SK-N-SH (cell line): ENCODE measurements around the gene THOC7. TPM values are rescaled to one million over a fixed set of nuclear protein-coding genes. Genes with fewer than 3 reads are reported as not detected.

Experiments used
- CTCF ChIA-PET: fragments of 300-600, 350-600 bp; formaldehyde crosslinking; extraction: SDS; loops from one replicate; lab custom pipeline; 2021; lab: Yijun Ruan, JAX
- POLR2A ChIA-PET: fragments of 350-600 bp; sonication (Branson Sonifier 250); formaldehyde crosslinking; extraction: SDS; loops from one replicate; lab custom pipeline; 2020; ENCODE audit warnings: antibody characterized with exemption, inconsistent platforms; lab: Yijun Ruan, JAX
- DNase-seq: peaks from one replicate; pipeline ENCODE4 v3.0.0; 2012
- H2AFZ ChIP-seq: fragments of 200-600 bp; sonication (generic); 2 replicates; pipeline ENCODE4 v1.8.1; 2016; ENCODE audit warnings: antibody characterized with exemption, mild to moderate bottlenecking, low read depth
- H3F3A ChIP-seq: fragments of 200-600 bp; sonication (generic); replicated peaks from 2 replicates; pipeline ENCODE3; 2016; ENCODE audit warnings: antibody characterized with exemption, mild to moderate bottlenecking; ENCODE audit not compliant: insufficient read depth
- H3K27ac ChIP-seq, 2 experiments: fragments of 200-500 bp in 1 of 2; fragments of 200-600 bp in 1 of 2; sonication (Bioruptor generic) in 1 of 2; sonication (generic), shearing (Covaris generic) in 1 of 2; 2 replicates each; pipeline versions ENCODE4 v1.5.1 to v1.6.1; 2014 to 2016; ENCODE audit warnings: low read depth in 2 of 2, inconsistent platforms in 1 of 2, low read length in 1 of 2, mild to moderate bottlenecking in 1 of 2, mixed read lengths in 1 of 2
- H3K27me3 ChIP-seq: fragments of 200-600 bp; sonication (generic), shearing (Covaris generic); 2 replicates; pipeline ENCODE4 v1.6.1; 2016; ENCODE audit warnings: mixed run types; ENCODE audit not compliant: insufficient read depth
- H3K36me3 ChIP-seq, 2 experiments: fragments of 200-500 bp in 1 of 2; fragments of 200-600 bp in 1 of 2; sonication (Bioruptor generic) in 1 of 2; sonication (generic) in 1 of 2; replicated peaks in 1 of 2; 2 replicates each; pipeline versions ENCODE3 to v1.5.1; 2014 to 2016; ENCODE audit warnings: low read length in 1 of 2, mild to moderate bottlenecking in 1 of 2; ENCODE audit not compliant: insufficient read depth in 2 of 2, control insufficient read depth in 1 of 2
- H3K4me1 ChIP-seq, 2 experiments: fragments of 200-500 bp in 1 of 2; fragments of 200-600 bp in 1 of 2; sonication (Bioruptor generic) in 1 of 2; sonication (generic), shearing (Covaris generic) in 1 of 2; 2 replicates each; pipeline versions ENCODE4 v1.5.1 to v1.6.1; 2014 to 2016; ENCODE audit warnings: low read depth in 1 of 2, low read length in 1 of 2, mixed run types in 1 of 2; ENCODE audit not compliant: insufficient read depth in 2 of 2, control insufficient read depth in 1 of 2
- H3K4me2 ChIP-seq: fragments of 200-600 bp; sonication (generic), shearing (Covaris generic); 2 replicates; pipeline ENCODE4 v1.6.1; 2017; ENCODE audit warnings: mixed run types
- H3K4me3 ChIP-seq, 2 experiments: fragments of 200-500 bp in 1 of 2; fragments of 200-600 bp in 1 of 2; sonication (Bioruptor generic) in 1 of 2; sonication (generic), shearing (Covaris generic) in 1 of 2; 2 replicates each; pipeline versions ENCODE4 v1.5.1 to v1.8.1; 2014 to 2016; ENCODE audit warnings: low read depth in 2 of 2, inconsistent platforms in 1 of 2, low read length in 1 of 2, mild to moderate bottlenecking in 1 of 2, mixed read lengths in 1 of 2, moderate library complexity in 1 of 2
- H3K79me2 ChIP-seq: fragments of 200-600 bp; sonication (generic); 2 replicates; pipeline ENCODE4 v1.8.1; 2017; ENCODE audit warnings: mild to moderate bottlenecking; ENCODE audit not compliant: insufficient read depth
- H3K9ac ChIP-seq: fragments of 200-600 bp; sonication (generic); 2 replicates; pipeline ENCODE4 v1.6.1; 2017; ENCODE audit warnings: mixed run types
- H3K9me2 ChIP-seq: fragments of 200-600 bp; sonication (generic); 2 replicates; pipeline ENCODE4 v1.6.1; 2017; ENCODE audit warnings: mixed run types
- H3K9me3 ChIP-seq: fragments of 200-600 bp; sonication (generic); 2 replicates; pipeline ENCODE4 v1.6.1; 2017; ENCODE audit warnings: mixed run types, mild to moderate bottlenecking, moderate library complexity
- H4K20me1 ChIP-seq: fragments of 200-600 bp; sonication (generic); 2 replicates; pipeline ENCODE4 v1.6.1; 2017; ENCODE audit warnings: mild to moderate bottlenecking, mixed run types; ENCODE audit not compliant: insufficient read depth
- CHD2 ChIP-seq: fragments of 150-350 bp; IDR thresholded peaks from 2 replicates; pipeline ENCODE4 v1.6.1; 2018; ENCODE audit warnings: low read length; ENCODE audit not compliant: partially characterized antibody
- CTCF ChIP-seq: fragments of 200-600 bp; sonication (generic); IDR thresholded peaks from 2 replicates; pipeline ENCODE4 v1.6.1; 2017; ENCODE audit warnings: antibody characterized with exemption, mild to moderate bottlenecking, moderate library complexity
- FOSL2 ChIP-seq: IDR thresholded peaks from 2 replicates; pipeline ENCODE4 v1.4.0; 2012; ENCODE audit warnings: low read depth, mild to moderate bottlenecking, moderate library complexity, borderline replicate concordance
- FOXJ3 ChIP-seq: sonication (generic); formaldehyde crosslinking; IDR thresholded peaks from 2 replicates; pipeline ENCODE4 v1.5.1; 2020; ENCODE audit warnings: mild to moderate bottlenecking, missing genetic modification reagents
- GABPA ChIP-seq: IDR thresholded peaks from 2 replicates; pipeline ENCODE4 v1.4.0; 2012; ENCODE audit warnings: low read depth, mild to moderate bottlenecking
- JUND ChIP-seq: IDR thresholded peaks from 2 replicates; pipeline ENCODE4 v1.4.0; 2012
- MAX ChIP-seq: IDR thresholded peaks from 2 replicates; pipeline ENCODE4 v1.4.0; 2012; ENCODE audit warnings: low read depth
- MEF2A ChIP-seq: IDR thresholded peaks from 2 replicates; pipeline ENCODE4 v1.4.0; 2012; ENCODE audit warnings: low read depth, borderline replicate concordance
- NFIC ChIP-seq: IDR thresholded peaks from 2 replicates; pipeline ENCODE4 v1.4.0; 2012; ENCODE audit warnings: borderline replicate concordance
- POLR2AphosphoS5 ChIP-seq: IDR thresholded peaks from 2 replicates; pipeline ENCODE4 v1.6.1; 2012; ENCODE audit warnings: low read depth, low read length
- SIN3A ChIP-seq: IDR thresholded peaks from 2 replicates; pipeline ENCODE4 v1.6.1; 2012; ENCODE audit warnings: low read depth, mild to moderate bottlenecking, low read length, moderate library complexity, borderline replicate concordance
- TAF1 ChIP-seq: IDR thresholded peaks from 2 replicates; pipeline ENCODE4 v1.6.1; 2012; ENCODE audit warnings: low read depth, mild to moderate bottlenecking, low read length, moderate library complexity, borderline replicate concordance
- USF2 ChIP-seq: fragments of 150-350 bp; IDR thresholded peaks from 2 replicates; pipeline ENCODE4 v1.6.1; 2017; ENCODE audit warnings: antibody characterized with exemption, low read length, low read depth, borderline replicate concordance
- YY1 ChIP-seq: IDR thresholded peaks from 2 replicates; pipeline ENCODE4 v1.4.0; 2012; ENCODE audit warnings: low read depth, mild to moderate bottlenecking
- ZBTB33 ChIP-seq: IDR thresholded peaks from 2 replicates; pipeline ENCODE4 v1.4.0; 2012; ENCODE audit warnings: low read depth, borderline replicate concordance
- WGBS: methylation state at CpG from one replicate; pipeline ENCODE4 v1.1.6; 2017; ENCODE audit warnings: low lambda C conversion rate; 5-methylcytosine and 5-hydroxymethylcytosine counted together
- polyA plus RNA-seq, 3 experiments: library from polyadenylated mRNA; depleted of rRNA; stranded (reverse); fragments of >200 nt; gene quantifications; 2 replicates each; pipeline ENCODE4 v1.2.3, GENCODE V29; 2012

The THOC7 gene
- polyA plus RNA-seq, 1 of the 3 experiments (the other 2 are of a cell fraction): 35.6 TPM

- DNase-seq: no peak
- H3K9me2 ChIP-seq: no peaks in the 10 kb centered on the region
- no peak for TF ChIP-seq MAX
- 0 out of 2 replicates have a peak, but pooled peaks have one; percentile 21 for TF ChIP-seq MEF2A
- TF ChIP-seq, all 33 proteins: peak for 1
- peak overlapping the region; percentile 30; the same call in 1 of the 2 replicates for H3K4me2 ChIP-seq
- CTCF ChIA-PET: interaction anchor here (0.7 kb wide), 2 partner anchors 9 to 254 kb away, joined by 3 read pairs; no protein-coding TSS in a partner anchor
- no peaks in the 10 kb centered on the region for H3K9me3 ChIP-seq
- POLR2A ChIA-PET: interaction anchor here (0.7 kb wide), 1 partner anchor 1817 kb away, joined by 3 read pairs; no protein-coding TSS in a partner anchor
- H3K27me3 ChIP-seq: no peaks in the 10 kb centered on the region
- no peak overlapping the region for H3K4me3 ChIP-seq
- WGBS: 69% methylated on average over 1 of the region's 1 CpG
- no peaks in the 10 kb centered on the region for H3F3A ChIP-seq
- peaks cover 8% of the 10 kb centered on the region for H4K20me1 ChIP-seq
- H3K9ac ChIP-seq: no peak overlapping the region
- H2AFZ ChIP-seq: no peak overlapping the region
- H3K4me1 ChIP-seq: peaks cover 0 to 7% of the 10 kb centered on the region in 2 experiments; a peak in 1 of 4 replicates
- H3K36me3 ChIP-seq: peaks cover 5 to 26% of the 10 kb centered on the region in 2 experiments
- H3K79me2 ChIP-seq: peaks cover 29% of the 10 kb centered on the region; the same call in 1 of the 2 replicates
- peak overlapping the region in 1 of 2 experiments; percentile 46; a peak in 2 of 4 replicates for H3K27ac ChIP-seq
Observed at GRCh38 chr3:63896332-63897030, 32.9 kb upstream of the THOC7 start.

GRCh38 chr3:63895422-63896189 is 32.0 kb upstream of the THOC7 start:
- peak overlapping the region in 1 of 2 experiments; percentile 46; a peak in 1 of 4 replicates for H3K27ac ChIP-seq
- ChIA-PET POLR2A (interaction anchor here (0.7 kb wide), 1 partner anchor 1818 kb away, joined by 3 read pairs; no protein-coding TSS in a partner anchor), CTCF (interaction anchor here (0.7 to 1.0 kb wide), 2 partner anchors 10 to 19 kb away, joined by 3 read pairs; no protein-coding TSS in a partner anchor)
- no peak for DNase-seq
- H3F3A ChIP-seq: no peaks in the 10 kb centered on the region
- H3K4me2 ChIP-seq: no peak overlapping the region
- peaks cover 0 to 5% of the 10 kb centered on the region in 2 experiments; a peak in 1 of 4 replicates for H3K4me1 ChIP-seq
- H4K20me1 ChIP-seq: peaks cover 8% of the 10 kb centered on the region
- H3K9me2 ChIP-seq: no peaks in the 10 kb centered on the region
- TF ChIP-seq CHD2 (no peak), NFIC (no peak), TAF1 (no peak), POLR2AphosphoS5 (no peak), FOXJ3 (CRISPR knock-in tag) (no peak), GABPA (no peak), SIN3A (no peak), JUND (no peak), CTCF (no peak), FOSL2 (no peak), YY1 (no peak), USF2 (no peak), ZBTB33 (no peak)
- no peaks in the 10 kb centered on the region for H3K9me3 ChIP-seq
- H3K79me2 ChIP-seq: peaks cover 29% of the 10 kb centered on the region; the same call in 1 of the 2 replicates
- 92% methylated on average over 5 of the region's 5 CpGs for WGBS
- no peak overlapping the region for H3K9ac ChIP-seq
- H3K27me3 ChIP-seq: no peaks in the 10 kb centered on the region
- no peak overlapping the region for H2AFZ ChIP-seq
- no peak overlapping the region for H3K4me3 ChIP-seq
- H3K36me3 ChIP-seq: peaks cover 2 to 19% of the 10 kb centered on the region in 2 experiments
